ENCODE data around the gene LACTB. TPM values are rescaled to one million over a fixed set of nuclear protein-coding genes. Genes with fewer than 3 reads are reported as not detected.

The LACTB gene
- total and polyA plus RNA-seq, 2 donors (not counting 1 experiment from before 2014, with no cell fraction given): 29.2 to 42.8 TPM

DNA sequence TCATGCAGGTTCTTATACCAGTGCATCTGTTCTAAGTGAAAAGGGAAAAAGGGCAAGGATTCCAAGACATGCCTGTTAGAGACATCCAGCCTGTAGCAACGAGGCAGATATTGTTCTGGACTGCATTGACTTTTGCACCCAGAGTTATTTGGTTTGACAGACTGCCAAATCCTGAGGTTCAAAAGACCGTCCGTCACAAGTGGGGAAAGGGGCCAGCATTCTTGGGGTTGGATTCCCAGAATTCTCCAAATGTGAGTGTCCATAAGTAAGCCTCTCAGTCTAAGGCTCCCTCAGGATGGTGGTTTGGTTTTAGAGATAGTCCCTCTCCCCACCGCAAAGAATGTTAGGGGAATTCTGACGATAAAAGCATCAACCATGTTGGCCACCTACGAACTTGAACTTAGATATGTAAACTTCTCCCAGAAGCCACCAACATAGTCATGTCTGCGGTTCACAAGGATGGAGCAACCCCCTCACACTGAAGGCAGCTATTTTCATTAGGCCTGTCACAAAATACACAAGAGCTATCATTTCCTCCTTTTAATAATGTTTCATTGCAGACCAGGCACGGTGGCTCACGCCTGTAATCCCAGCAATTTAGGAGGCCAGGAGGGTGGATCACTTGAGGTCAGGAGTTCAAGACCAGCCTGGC is 13.6 kb upstream of the LACTB start:
- Histone ChIP-seq H4K20me1 (ENCODE audit: control insufficient read depth, extremely low read depth, insufficient read depth, low read length) (no peaks in the 10 kb centered on the region), H3K79me2 (ENCODE audit: control insufficient read depth, insufficient read depth, low read length) (no peaks in the 10 kb centered on the region), H3K4me2 (ENCODE audit: extremely low read depth, insufficient read depth, low read length) (no peak overlapping the region), H3K27me3 (ENCODE audit: control insufficient read depth, insufficient read depth, low read length) (no peaks in the 10 kb centered on the region), H3K4me1 (ENCODE audit: control insufficient read depth, extremely low read depth, insufficient read depth, low read length) (peaks cover 6% of the 10 kb centered on the region), H3K27ac (ENCODE audit: insufficient read depth, low read length) (peak overlapping the region; percentile 60), H3K36me3 (ENCODE audit: control insufficient read depth, insufficient read depth, low read length) (no peaks in the 10 kb centered on the region), H2AFZ (ENCODE audit: low read length) (no peak overlapping the region), H3K4me3 (replicated peaks in 1 of 4; ENCODE audit: control extremely low read depth in 1 of 4, insufficient read depth in 1 of 4, low read depth in 3 of 4, low read length in 4 of 4) (no peak overlapping the region), H3K9ac (ENCODE audit: insufficient read depth, low read length) (no peak overlapping the region), H3K9me3 (ENCODE audit: control insufficient read depth, insufficient read depth, low read depth, low read length) (no peaks in the 10 kb centered on the region)
- TF ChIP-seq EZH2 (IDR thresholded peaks at IDR 0.05; ENCODE audit: low read length, missing control alignments): no peak
- TF ChIP-seq, protein P1, sequence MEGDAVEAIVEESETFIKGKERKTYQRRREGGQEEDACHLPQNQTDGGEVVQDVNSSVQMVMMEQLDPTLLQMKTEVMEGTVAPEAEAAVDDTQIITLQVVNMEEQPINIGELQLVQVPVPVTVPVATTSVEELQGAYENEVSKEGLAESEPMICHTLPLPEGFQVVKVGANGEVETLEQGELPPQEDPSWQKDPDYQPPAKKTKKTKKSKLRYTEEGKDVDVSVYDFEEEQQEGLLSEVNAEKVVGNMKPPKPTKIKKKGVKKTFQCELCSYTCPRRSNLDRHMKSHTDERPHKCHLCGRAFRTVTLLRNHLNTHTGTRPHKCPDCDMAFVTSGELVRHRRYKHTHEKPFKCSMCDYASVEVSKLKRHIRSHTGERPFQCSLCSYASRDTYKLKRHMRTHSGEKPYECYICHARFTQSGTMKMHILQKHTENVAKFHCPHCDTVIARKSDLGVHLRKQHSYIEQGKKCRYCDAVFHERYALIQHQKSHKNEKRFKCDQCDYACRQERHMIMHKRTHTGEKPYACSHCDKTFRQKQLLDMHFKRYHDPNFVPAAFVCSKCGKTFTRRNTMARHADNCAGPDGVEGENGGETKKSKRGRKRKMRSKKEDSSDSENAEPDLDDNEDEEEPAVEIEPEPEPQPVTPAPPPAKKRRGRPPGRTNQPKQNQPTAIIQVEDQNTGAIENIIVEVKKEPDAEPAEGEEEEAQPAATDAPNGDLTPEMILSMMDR (conservative IDR thresholded peaks at IDR 0.05 in 1 of 2, IDR thresholded peaks at IDR 0.05 in 1 of 2; ENCODE audit: low read depth in 1 of 2, low read length in 2 of 2): no peak
- peak; percentile 100 for DNase-seq (ENCODE audit: low read depth in 2 of 2)

GRCh38 chr15:63109498-63109897 is 12.2 kb upstream of the LACTB start:
- Histone ChIP-seq H3K4me2 (ENCODE audit: extremely low read depth, insufficient read depth, low read length) (no peak overlapping the region), H3K4me1 (ENCODE audit: control insufficient read depth, extremely low read depth, insufficient read depth, low read length) (peaks cover 6% of the 10 kb centered on the region)

DNA sequence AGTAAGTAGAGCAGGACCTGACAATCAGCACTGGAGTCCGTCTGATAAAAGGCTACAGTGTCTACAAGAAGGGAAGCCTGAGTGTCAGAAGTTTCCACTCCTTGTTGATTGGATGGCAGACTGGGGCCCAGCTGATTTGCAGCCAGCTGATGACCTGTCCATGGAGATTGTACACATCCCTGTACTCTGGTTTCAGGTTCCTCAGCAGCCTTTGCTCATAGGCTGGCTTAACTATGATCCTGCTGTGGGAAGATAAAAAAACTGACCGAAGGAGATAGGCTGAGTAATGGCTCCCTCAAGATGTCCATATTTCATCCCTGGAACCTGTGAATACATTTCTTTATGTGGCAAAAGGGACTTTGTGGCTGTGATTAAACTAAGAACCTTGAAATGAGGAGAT is 11.7 kb upstream of the LACTB start:
- H3K4me3 ChIP-seq (replicated peaks in 1 of 4; ENCODE audit: control extremely low read depth in 1 of 4, insufficient read depth in 1 of 4, low read depth in 3 of 4, low read length in 4 of 4): no peak overlapping the region
- no peaks in the 10 kb centered on the region for H3K79me2 ChIP-seq (ENCODE audit: control insufficient read depth, insufficient read depth, low read length)
- H2AFZ ChIP-seq (ENCODE audit: low read length): no peak overlapping the region
- H3K27me3 ChIP-seq (ENCODE audit: control insufficient read depth, insufficient read depth, low read length): no peaks in the 10 kb centered on the region
- no peak overlapping the region for H3K4me2 ChIP-seq (ENCODE audit: extremely low read depth, insufficient read depth, low read length)
- no peak overlapping the region for H3K27ac ChIP-seq (ENCODE audit: insufficient read depth, low read length)
- no peak for TF ChIP-seq EZH2 (IDR thresholded peaks at IDR 0.05; ENCODE audit: low read length, missing control alignments)
- TF ChIP-seq, protein P1 (conservative IDR thresholded peaks at IDR 0.05 in 1 of 2, IDR thresholded peaks at IDR 0.05 in 1 of 2; ENCODE audit: low read depth in 1 of 2, low read length in 2 of 2): no peak
- no peaks in the 10 kb centered on the region for H3K9me3 ChIP-seq (ENCODE audit: control insufficient read depth, insufficient read depth, low read depth, low read length)
- H3K9ac ChIP-seq (ENCODE audit: insufficient read depth, low read length): no peak overlapping the region
- peaks cover 6% of the 10 kb centered on the region for H3K4me1 ChIP-seq (ENCODE audit: control insufficient read depth, extremely low read depth, insufficient read depth, low read length)
- DNase-seq (ENCODE audit: low read depth in 2 of 2): peak in 1 of 2 donors; percentile 71
- no peaks in the 10 kb centered on the region for H3K36me3 ChIP-seq (ENCODE audit: control insufficient read depth, insufficient read depth, low read length)
- H4K20me1 ChIP-seq (ENCODE audit: control insufficient read depth, extremely low read depth, insufficient read depth, low read length): no peaks in the 10 kb centered on the region

More at GRCh38 chr15:63109498-63109897, 12.2 kb upstream of the LACTB start:
- H3K79me2 ChIP-seq (ENCODE audit: control insufficient read depth, insufficient read depth, low read length): no peaks in the 10 kb centered on the region
- H3K36me3 ChIP-seq (ENCODE audit: control insufficient read depth, insufficient read depth, low read length): no peaks in the 10 kb centered on the region
- DNase-seq (ENCODE audit: low read depth in 2 of 2): no peak
- H3K27me3 ChIP-seq (ENCODE audit: control insufficient read depth, insufficient read depth, low read length): no peaks in the 10 kb centered on the region
- no peaks in the 10 kb centered on the region for H4K20me1 ChIP-seq (ENCODE audit: control insufficient read depth, extremely low read depth, insufficient read depth, low read length)
- no peak overlapping the region for H3K4me3 ChIP-seq (replicated peaks in 1 of 4; ENCODE audit: control extremely low read depth in 1 of 4, insufficient read depth in 1 of 4, low read depth in 3 of 4, low read length in 4 of 4)
- H3K9ac ChIP-seq (ENCODE audit: insufficient read depth, low read length): no peak overlapping the region
- no peak overlapping the region for H2AFZ ChIP-seq (ENCODE audit: low read length)
- no peaks in the 10 kb centered on the region for H3K9me3 ChIP-seq (ENCODE audit: control insufficient read depth, insufficient read depth, low read depth, low read length)
- H3K27ac ChIP-seq (ENCODE audit: insufficient read depth, low read length): no peak overlapping the region
- TF ChIP-seq EZH2 (IDR thresholded peaks at IDR 0.05; ENCODE audit: low read length, missing control alignments): no peak
- TF ChIP-seq, protein P1 (conservative IDR thresholded peaks at IDR 0.05 in 1 of 2, IDR thresholded peaks at IDR 0.05 in 1 of 2; ENCODE audit: low read depth in 1 of 2, low read length in 2 of 2): no peak

Data from fibroblast of lung (primary cell).